Measurements from ENCODE around the gene SLC2A6.

Gene SLC2A6

DNA sequence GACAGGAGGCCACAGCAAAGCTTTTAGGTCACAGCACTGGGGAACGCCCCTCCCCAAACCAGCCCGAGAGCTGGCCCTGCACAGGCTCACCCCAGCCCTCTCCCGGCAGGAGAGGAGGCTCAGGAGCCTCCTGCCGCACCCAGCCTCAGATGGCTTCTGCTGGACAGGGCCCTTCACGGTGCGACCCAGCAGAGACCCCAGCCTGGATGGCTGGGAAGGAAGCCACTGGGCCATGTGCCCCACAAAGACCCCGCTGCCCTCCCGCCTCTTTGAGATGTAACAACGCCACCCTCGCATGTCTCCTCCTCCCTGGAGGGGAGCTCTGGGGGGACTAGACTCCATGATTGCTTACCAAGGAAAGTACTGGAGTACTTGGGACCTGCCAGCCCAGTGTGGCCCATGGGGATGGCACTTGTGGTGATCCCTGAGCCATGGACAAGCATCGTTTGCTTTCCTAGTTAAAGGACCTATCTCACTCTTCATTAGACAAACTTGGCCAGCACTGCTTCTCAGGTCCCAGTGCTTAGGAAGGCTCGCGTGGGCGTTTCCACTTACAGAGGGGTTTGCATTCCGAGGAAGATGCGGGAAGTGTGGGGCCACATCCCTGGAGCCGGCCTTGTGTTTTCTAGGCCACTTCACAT is 36.8 kb upstream of the SLC2A6 start:
- in situ Hi-C loops (cut with MboI; ENCODE audit: low sequenced_read_pairs), result no loop called here

DNA sequence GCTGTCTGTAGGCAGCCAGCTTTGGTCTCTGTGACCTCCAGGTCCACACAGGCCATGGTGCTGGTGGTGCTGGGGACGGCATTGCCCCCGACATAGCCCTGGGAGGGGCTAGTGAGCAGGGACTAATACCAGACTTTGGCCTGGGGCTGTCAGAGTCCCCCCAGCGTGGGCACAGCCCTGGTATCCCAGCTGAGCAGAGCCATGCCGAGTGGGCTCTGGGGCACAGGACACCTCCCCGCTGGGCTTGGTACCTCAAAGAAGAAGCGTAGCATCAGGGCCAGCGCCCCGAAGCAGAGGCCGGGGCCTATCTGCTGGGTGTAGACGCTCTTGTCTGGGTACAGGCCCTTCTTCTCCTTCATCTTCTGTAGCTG is 36.3 kb upstream of the SLC2A6 start:
- in situ Hi-C loops (cut with MboI; ENCODE audit: low sequenced_read_pairs), result no loop called here

DNA sequence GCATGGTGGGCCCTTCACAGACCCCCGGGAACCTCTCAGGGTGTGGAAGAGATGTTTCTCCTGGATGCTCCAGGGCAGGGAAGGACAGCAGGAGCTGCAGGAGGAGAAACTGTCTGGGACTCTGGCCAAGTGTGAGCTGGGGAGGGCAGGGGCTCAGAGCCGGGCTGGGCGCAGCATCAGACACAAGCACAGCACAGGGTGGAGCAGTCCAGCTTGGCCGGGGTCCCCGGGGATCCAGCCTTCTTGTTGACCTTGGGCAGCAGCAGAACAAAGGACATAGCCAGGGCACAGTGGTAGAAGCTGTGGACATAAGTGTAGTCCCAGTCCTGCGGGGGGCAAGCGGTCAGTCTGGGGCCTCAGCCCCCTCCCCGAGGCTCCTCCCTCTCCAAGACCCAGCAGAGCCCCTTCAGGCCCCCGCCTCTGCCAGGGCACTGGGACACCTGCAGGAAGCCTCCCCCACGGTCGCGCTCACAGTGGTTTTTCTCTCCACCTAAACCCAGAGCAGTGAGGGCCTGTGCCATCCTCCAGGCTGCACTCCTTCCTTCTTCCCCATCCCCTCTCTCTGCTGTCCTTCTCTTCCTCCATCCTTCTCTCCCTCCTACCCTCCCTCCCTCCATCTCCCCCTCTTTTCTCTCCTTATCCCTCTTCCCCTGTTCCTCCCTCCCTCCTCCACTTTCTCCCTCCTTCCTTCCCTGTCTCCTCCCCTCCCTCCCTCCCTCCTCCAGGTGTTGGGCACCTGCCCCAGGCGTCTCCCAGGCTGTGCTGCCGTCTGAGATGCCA is 35.8 kb upstream of the SLC2A6 start:
- in situ Hi-C loops (cut with MboI; ENCODE audit: low sequenced_read_pairs), result no loop called here

DNA sequence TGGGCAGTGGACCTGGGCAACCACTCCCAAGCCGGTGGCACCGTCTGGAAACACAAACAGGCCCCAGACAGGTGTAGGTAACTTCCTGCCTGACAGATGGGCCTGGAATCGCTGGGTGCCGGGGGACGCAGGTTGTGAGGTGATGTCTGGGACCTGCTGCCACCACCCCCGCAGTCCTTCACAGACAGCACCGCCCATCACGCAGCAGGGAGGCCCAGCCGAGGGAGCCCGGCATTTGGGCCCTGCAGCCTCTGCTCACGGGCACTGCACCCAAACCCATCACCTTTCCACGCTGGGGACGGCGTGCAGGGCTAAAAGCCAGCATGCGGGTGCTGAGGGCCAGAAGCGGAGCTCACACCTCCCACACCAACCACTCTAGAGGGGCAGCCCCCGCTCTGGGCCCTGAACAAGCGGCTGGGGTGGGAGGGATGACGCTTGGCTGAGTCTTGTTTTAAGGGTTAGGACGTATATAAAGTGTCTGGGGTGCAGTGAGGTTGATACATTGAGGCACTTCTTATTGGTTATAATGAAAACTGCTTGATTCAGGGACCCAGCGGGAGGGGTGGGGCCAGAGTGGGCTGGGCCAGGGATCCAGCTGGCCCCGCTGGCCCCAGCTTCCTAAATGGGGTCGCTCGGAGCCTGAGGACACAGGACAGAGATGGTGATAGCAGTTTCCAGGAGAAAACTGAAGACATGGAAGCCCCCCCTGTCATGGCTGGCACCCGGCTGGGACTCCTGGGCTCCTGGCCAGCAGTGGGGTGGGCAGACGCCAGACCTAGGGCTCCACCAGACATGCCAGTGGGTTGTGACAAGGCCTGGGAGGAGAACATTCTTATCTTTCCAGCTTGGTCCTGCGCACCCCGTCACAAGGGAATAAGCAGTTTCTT is 34.6 kb upstream of the SLC2A6 start:
- in situ Hi-C loops (cut with MboI; ENCODE audit: low sequenced_read_pairs), result no loop called here

DNA sequence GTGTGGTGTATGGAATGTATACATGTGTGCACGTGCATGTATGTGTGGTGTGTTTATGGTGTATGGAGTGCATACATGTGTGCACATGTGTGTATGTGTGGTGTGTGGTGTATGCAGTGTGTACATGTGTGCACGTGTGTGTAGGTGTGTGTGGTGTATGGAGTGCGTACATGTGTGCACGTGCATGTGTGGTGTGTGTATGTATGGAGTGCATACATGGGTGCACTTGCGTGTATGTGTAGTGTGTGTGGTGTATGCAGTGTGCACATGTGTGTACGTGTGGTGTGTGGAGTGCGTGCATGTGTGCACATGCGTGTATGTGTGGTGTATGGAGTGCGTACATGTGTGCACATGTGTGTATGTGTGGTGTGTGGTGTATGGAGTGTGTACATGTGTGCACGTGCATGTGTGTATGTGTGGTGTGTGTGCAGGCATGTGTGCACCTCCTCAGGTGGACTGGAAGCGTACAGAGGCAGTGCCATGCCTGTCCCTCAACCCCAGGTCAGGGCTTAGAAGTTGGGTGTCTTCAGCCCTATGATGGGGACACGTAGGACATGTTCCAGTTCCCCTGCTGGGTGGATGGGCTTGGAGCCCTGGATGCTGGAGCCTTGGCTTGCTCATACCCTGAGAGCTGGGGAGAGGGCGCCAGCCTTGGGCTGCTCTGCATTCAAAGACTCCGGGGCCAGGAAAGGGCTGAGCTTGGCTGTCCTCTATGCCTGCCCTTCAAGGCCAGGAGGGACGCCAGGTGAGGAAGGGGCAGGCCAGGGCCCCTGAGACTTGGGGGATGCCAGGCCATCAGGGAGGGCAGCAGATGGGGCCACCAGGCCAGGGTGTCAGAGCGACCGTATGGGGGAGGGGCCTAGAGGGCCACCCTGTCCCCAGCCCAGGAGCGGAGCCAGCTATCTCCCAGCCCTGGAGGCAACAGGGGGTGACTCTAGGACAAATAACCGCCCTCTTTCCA is 33.6 kb upstream of the SLC2A6 start:
- in situ Hi-C loops (cut with MboI; ENCODE audit: low sequenced_read_pairs), result no loop called here

DNA sequence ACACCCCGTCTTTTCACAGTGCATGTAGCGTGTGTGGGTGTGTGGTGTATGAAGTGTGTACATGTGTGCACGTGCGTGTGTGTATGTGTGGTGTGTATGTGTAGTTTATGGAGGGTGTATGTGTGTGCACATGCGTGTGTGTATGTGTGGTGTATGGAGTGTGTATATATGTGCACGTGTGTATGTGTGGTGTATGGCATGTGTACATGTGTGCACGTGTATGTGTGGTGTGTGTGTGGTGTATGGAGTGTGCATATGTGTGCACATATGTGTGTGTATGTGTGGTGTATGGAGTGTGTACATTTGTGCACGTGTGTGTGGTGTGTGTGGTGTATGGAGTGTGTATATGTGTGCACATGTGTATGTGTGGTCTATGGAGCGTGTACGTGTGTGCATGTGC is 32.7 kb upstream of the SLC2A6 start:
- in situ Hi-C loops (cut with MboI; ENCODE audit: low sequenced_read_pairs), result no loop called here

DNA sequence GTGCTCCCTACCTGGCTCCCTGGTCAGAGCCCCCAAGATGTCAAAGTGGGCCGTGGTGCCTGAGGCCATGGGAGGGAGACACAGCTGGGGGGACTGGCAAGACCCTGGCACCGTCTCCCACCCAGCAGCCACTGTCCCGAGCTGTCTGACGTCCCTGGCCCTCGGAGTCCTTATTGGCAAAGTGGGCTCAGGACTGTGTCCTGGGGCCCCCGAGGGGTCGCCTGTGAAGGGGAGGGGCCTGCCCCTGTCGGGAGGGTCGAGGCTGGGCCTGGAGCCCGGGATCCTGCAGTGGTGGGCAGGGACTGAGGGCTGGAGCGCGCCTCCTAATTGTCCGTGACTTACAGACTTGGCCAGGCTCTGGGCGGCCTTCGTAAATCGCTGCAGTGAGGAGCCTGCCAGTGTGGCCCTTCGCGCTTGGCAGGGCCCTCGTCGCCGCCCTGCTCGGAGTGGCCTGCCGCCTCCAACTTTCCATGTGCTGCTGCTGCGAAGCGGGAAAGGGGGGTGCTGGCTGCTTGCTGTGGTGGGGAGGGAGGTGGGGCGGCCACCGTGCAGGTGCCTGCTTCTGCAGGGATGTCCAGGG is 32.1 kb upstream of the SLC2A6 start:
- in situ Hi-C loops (cut with MboI; ENCODE audit: low sequenced_read_pairs), result no loop called here

DNA sequence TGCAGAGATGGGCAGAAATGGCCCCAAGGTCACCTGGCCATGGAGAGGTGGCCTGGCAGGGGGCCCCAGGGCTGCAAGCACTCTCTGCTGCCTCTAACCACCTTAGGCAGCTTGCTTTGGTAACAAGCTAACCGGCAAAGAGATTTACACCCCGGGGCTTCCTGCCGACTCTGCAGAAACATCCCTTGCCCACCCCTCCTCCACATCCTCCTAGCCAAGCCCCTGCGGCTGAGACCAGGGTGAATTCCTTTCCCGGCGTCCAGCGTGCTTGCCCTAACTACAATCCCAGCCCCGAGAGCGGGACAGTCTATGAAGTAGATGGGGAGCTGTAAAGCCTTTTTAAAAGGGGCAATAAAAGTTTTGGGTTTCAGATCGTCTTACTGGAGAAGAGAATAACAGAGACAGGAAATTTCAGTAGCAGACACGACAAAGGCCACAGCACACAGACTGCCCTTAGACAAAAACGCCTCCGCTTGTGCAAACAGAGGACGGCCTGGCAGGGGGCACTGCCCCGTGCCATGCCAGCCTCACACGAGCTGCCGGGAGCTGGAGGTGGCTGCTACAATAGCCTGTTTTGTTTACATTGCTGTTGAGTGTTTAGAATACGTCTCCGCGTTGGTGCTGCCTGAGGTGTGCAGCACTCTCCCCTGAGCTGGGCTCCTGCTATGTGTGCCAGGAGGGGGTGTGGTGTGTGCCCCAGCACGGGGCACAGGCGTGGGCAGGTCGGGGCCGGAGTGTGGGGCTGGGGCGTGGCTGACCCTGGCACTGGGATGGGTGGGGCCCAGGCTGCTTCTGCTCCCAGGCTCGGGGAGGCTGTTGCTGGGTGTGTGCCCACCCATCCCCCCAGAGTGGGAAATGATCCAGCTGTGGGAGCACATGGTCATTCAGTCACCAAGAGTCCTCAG is 30.5 kb upstream of the SLC2A6 start:
- in situ Hi-C loops (cut with MboI; ENCODE audit: low sequenced_read_pairs), result no loop called here

DNA sequence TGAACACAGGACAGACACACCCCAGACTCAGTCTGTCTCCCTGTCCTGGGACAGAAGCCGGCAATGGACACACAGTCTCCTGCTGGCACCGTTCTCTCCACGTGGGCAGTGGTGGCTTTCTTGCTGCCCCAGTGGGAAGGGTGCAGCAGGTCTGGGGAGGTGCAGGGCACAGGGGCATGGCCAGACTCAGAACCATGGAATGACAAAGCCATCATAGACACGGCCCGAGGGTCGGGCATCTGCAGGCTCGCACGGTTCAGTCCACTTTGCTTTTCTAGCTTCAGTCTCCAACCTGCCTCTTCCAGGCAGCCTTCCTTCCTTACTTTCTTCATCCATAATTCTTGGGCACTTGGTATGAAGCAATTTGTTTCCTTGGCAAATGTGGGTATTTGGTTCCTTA is 29.1 kb upstream of the SLC2A6 start:
- in situ Hi-C loops (cut with MboI; ENCODE audit: low sequenced_read_pairs), result no loop called here

DNA sequence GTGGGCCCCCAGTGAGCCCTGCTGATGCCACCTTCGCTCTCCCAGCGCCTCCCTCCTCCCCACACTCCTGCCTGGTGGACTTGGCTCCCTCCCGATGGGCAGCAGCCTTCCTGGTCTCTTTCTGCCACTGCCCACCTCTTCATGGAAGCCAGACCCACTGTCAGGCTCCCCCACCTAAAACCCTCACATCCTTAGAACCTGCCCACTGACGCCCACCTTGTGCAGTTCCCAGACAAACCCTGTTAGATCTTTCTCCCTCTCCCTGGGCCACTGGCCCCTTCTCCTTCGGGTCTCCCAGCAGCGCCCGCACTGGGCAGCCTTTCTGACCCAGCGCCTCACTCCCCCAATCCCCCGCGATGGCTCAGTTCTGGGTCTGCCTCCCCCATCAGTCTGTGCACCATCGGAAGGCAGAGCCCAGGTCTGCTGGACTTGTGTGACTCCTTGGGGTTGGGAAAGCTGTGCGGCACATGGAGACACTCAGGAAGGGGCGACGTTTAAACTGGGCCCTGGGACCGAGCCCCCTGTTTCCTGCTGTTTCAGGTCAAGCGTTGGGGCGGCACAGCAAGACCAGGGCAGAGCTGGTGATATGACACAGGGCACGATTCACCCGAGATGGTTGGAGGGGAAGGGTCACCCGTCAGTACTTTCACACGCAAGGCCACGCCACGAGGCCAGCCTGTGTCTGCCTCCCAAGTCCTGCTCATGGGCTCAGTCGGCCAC is 28.5 kb upstream of the SLC2A6 start:
- in situ Hi-C loops (cut with MboI; ENCODE audit: low sequenced_read_pairs), result no loop called here

DNA sequence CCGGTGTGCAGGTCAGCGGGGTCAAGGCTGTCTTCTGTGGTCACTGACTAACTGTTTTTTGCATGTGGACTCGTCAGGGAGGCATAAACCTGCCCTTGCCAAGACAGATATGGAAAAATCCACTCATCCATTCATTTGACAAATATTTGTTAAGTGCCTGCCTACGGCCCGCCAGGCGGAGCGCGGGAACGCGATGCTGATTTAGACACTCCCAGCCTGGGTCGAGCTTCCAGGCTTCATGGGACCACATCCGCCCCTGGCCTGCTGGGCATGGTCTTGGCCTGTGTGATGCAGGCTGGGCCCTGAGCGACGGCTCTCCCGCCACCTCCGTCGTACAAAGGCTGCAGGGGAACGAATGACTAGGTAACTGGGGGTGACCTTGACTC is 27.7 kb upstream of the SLC2A6 start:
- in situ Hi-C loops (cut with MboI; ENCODE audit: low sequenced_read_pairs), result no loop called here

DNA sequence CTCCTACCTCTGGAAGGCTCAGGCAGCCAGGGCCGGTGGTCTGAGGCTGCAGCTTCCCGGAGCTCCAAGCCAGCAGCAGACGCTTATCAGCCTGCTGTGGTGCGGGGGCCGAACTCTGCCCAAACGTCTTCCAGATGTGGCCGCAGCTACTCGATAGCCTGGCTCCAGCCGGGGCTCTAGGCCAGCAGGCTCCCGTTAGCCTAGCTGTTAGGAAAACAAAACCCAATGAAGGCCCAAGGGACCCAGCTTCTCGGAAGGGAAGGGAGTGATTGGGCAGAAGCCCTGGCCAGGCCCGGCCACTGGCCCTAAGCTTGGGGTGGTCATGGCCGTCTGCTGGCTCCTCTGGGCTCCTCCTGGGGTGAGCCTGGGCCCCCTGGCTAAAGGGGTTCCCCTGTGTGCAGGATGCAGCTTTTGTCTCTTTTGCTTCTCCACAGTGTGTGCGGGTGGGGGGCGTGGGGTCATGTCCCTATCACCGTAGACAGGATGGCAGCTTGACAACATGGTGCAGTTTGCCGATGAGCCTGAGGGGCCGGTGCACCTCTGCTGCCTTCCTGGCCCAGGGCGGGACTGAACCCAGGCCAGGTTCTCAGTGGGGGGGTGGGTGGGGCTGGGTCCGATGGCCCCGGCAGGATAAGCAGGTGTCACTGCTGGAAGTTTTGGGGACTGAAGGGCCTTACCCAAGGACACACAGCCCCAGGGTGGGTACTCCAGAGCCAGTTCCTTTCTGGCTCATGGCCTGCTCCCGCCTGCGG is 27.2 kb upstream of the SLC2A6 start:
- in situ Hi-C loops (cut with MboI; ENCODE audit: low sequenced_read_pairs), result no loop called here

DNA sequence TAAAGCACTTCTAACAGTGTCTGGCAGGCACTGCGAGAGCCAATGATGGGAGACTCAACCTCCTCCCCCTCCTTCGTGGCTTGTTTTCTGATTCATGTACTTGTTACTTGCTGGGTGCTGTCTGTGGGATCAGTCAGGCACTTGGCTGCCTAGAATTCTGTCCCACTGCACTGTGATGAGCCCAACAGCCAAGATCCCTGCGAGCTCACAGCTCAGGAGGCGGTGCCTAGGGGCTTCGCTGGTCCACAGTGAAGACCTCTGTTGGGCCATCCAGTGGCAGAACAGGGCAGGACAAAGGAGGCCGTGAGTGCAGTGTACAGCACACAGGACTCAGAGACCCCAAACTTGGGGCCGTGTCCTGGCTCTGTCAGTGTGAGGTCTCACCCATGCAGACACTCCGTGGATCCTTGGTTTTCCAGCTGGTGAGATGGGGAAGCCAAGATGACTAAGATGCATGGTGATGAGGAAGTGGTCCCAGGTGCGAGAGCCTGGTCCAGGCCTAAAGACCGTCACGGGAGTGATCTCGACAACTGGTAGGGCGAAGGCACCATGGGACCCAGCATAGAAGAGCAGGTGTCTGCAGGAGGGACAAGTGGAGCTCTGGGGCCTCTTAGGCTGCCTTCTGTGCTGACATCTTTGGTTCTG is 26.4 kb upstream of the SLC2A6 start:
- in situ Hi-C loops (cut with MboI; ENCODE audit: low sequenced_read_pairs), result no loop called here

DNA sequence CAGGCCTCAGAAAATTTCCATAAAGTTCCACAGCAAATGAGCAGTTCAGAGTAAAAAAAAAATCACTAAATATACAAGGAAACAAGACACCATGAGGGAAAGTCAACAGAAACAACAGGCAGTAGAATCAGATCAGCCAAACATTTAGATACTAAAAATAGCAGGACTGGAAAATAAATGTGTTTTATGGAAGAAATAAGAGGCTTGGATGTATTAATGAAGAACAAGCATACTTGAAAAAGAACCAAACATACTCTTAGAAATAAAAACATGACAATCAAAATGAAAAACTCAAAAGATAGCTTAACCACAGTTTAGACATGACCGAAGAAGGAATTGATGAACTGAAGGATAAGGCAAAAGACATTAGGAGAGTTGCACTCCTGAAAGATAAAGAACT is 23.2 kb upstream of the SLC2A6 start:
- in situ Hi-C loops (cut with MboI; ENCODE audit: low sequenced_read_pairs), result no loop called here

DNA sequence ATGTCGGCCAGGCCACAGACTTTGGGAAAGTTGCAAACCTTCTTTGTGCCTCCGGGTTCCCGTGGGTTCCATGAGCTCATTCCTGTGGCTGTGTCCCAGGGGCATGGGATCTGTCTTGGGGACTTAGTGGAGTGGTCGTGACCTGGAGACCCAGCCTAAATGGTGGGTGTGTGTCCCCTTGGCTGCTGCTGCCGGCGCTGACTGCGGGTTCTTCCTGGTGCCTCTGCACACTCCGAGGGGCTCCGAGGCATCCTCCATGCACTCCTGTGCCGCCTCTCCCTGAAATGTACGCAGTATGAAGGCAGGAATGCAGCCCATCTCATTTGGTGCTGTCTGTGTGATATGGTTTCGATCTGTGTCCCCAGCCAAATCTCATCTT is 21.0 kb upstream of the SLC2A6 start:
- in situ Hi-C loops (cut with MboI; ENCODE audit: low sequenced_read_pairs), result no loop called here

DNA sequence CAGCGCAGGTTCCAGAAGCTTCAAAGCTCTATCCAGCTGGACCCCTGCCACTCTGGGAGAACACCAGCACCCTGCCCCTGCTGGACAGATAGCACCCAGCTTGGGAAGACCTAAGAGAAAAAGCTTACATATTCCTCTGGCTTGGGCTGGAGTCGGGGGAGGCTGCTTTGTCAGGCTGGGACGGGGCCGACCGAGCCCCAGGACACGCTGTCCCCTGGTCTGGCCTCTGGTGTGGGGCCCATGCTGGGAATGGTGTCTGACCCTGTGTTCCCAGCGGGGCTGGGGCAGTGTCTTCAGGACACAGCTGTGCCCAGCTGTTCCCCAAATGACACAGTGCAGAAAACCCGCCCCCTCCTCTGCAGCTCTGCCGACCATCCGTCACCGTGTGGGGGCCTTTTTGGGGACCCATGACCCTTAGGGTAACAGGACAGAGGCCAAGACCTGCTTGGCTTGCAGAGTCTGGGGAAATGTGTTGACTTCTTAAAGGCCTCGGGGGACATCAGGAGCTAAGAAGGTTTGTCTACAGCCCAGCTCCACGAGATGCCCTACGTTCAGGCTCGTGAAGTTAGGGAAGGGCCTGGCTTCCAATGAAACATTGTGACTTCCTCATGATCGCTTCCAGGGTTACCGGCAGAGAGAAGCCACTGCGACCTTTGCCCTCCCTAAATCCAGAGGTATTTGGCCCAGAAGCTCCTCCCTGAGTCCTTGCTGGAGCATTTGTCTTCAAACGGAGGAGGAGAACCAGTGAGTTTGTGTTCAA is 20.4 kb upstream of the SLC2A6 start:
- in situ Hi-C loops (cut with MboI; ENCODE audit: low sequenced_read_pairs), result no loop called here
